Smooth muscle cell (in vitro differentiated cells): ENCODE measurements around the gene GSS. TPM values are rescaled to one million over a fixed set of nuclear protein-coding genes. Genes with fewer than 3 reads are reported as not detected.
"Not testable (repeated sequence)": the region's sequence is repeated elsewhere in the genome, so short reads cannot be mapped to it uniquely, and the experiment has no call there.

Source experiments
- DNase-seq: peaks from one replicate; lab custom pipeline; 2025; ENCODE audit not compliant: unreplicated experiment; lab: John Stamatoyannopoulos, UW
- H2AFZ ChIP-seq: fragments of 200-600 bp; sonication (generic); 2 replicates; pipeline ENCODE4 v1.6.0; 2016; ENCODE audit warnings: antibody characterized with exemption, low read depth, mild to moderate bottlenecking
- H3F3A ChIP-seq: fragments of 200-600 bp; sonication (generic); 2 replicates; pipeline ENCODE4 v1.6.0; 2017; ENCODE audit warnings: antibody characterized with exemption, low read depth
- H3K27ac ChIP-seq: fragments of 200-600 bp; sonication (generic); 2 replicates; pipeline ENCODE4 v1.5.1; 2016; ENCODE audit warnings: low read depth, mild to moderate bottlenecking
- H3K27me3 ChIP-seq: fragments of 200-600 bp; sonication (generic); 2 replicates; pipeline ENCODE4 v1.6.1; 2016; ENCODE audit warnings: low read depth, mild to moderate bottlenecking
- H3K36me3 ChIP-seq: fragments of 200-600 bp; sonication (generic); 2 replicates; pipeline ENCODE4 v1.5.1; 2016; ENCODE audit warnings: low read depth
- H3K4me1 ChIP-seq: fragments of 200-600 bp; sonication (generic); 2 replicates; pipeline ENCODE4 v1.5.1; 2016; ENCODE audit warnings: low read depth
- H3K4me2 ChIP-seq: fragments of 200-600 bp; sonication (generic); 2 replicates; pipeline ENCODE4 v1.6.0; 2016; ENCODE audit warnings: mild to moderate bottlenecking
- H3K4me3 ChIP-seq: fragments of 200-600 bp; sonication (generic); 2 replicates; pipeline ENCODE4 v1.5.1; 2016; ENCODE audit warnings: mild to moderate bottlenecking
- H3K79me2 ChIP-seq: fragments of 200-600 bp; sonication (generic); 2 replicates; pipeline ENCODE4 v1.6.0; 2016; ENCODE audit warnings: low read depth, mild to moderate bottlenecking
- H3K9ac ChIP-seq: fragments of 200-600 bp; sonication (generic); 2 replicates; pipeline ENCODE4 v1.6.0; 2016; ENCODE audit warnings: low read depth
- H3K9me3 ChIP-seq: fragments of 200-600 bp; sonication (generic); replicated peaks from 2 replicates; pipeline ENCODE4 v1.5.1; 2016; ENCODE audit warnings: low read depth
- H4K20me1 ChIP-seq: fragments of 200-600 bp; sonication (generic); 2 replicates; pipeline ENCODE4 v1.6.0; 2016; ENCODE audit warnings: low read depth
- CTCF ChIP-seq: fragments of 200-600 bp; sonication (generic); IDR thresholded peaks from 2 replicates; pipeline ENCODE4 v1.5.1; 2017; ENCODE audit warnings: borderline replicate concordance, mild to moderate bottlenecking, antibody characterized with exemption; ENCODE audit not compliant: insufficient read depth, poor library complexity, severe bottlenecking
- WGBS: methylation state at CpG from one replicate; pipeline ENCODE4 v1.1.7; 2016; ENCODE audit warnings: low lambda C conversion rate; 5-methylcytosine and 5-hydroxymethylcytosine counted together
- polyA plus RNA-seq: library from polyadenylated mRNA; unstranded; fragments of >200 nt; fragmentation: Nextera tagmentation; extraction: Ambion mirVana; gene quantifications from 2 replicates; pipeline ENCODE4 v1.2.1, GENCODE V29; 2016
- total RNA-seq: library from RNA; depleted of rRNA; stranded (reverse); fragments of >200 nt; gene quantifications from 2 replicates; pipeline ENCODE4 v1.2.3, GENCODE V29; 2014

The GSS gene
- total and polyA plus RNA-seq, 2 experiments from 2014 or later = 48.4 to 71.6 TPM

- no peaks in the 10 kb centered on the region for H3K79me2 ChIP-seq
- no peak for TF ChIP-seq CTCF
- no peak for DNase-seq
- H2AFZ ChIP-seq = no peak overlapping the region
- H3K9ac ChIP-seq = no peak overlapping the region
- no peak overlapping the region for H3K4me3 ChIP-seq
- peaks cover 4% of the 10 kb centered on the region for H3K4me1 ChIP-seq
- peaks cover 17% of the 10 kb centered on the region for H4K20me1 ChIP-seq
- H3F3A ChIP-seq = peaks cover 14% of the 10 kb centered on the region
- H3K27me3 ChIP-seq = no peaks in the 10 kb centered on the region
- no peak overlapping the region for H3K4me2 ChIP-seq
- H3K27ac ChIP-seq = no peak overlapping the region
- no peaks in the 10 kb centered on the region for H3K36me3 ChIP-seq
- WGBS = 92% methylated on average over 3 of the region's 3 CpGs
- H3K9me3 ChIP-seq = no peaks in the 10 kb centered on the region
These were observed 51.4 kb downstream of the GSS start for GRCh38 chr20:34904202-34904621.

GRCh38 chr20:34898731-34899130 lies 56.9 kb downstream of the GSS start:
- not testable (repeated sequence) for DNase-seq, H3K27ac ChIP-seq, H2AFZ ChIP-seq, H3F3A ChIP-seq, H3K9me3 ChIP-seq, H3K4me2 ChIP-seq, H3K4me3 ChIP-seq, H3K36me3 ChIP-seq, H3K79me2 ChIP-seq, H4K20me1 ChIP-seq, H3K4me1 ChIP-seq, H3K27me3 ChIP-seq, H3K9ac ChIP-seq
- 93% methylated on average over 24 of the region's 26 CpGs for WGBS

GRCh38 chr20:34898129-34898528 lies 57.5 kb downstream of the GSS start:
- not testable (repeated sequence) for H3K9ac ChIP-seq
- 95% methylated on average over 3 of the region's 3 CpGs for WGBS

GRCh38 chr20:34896086-34896621 lies 59.5 kb downstream of the GSS start:
- Histone ChIP-seq H2AFZ (no peak overlapping the region), H3K27me3 (no peaks in the 10 kb centered on the region), H3K9me3 (no peaks in the 10 kb centered on the region), H3K4me2 (no peak overlapping the region), H3K36me3 (no peaks in the 10 kb centered on the region), H3F3A (no peaks in the 10 kb centered on the region), H3K79me2 (no peaks in the 10 kb centered on the region), H4K20me1 (peaks cover 10% of the 10 kb centered on the region), H3K27ac (no peak overlapping the region), H3K4me1 (no peaks in the 10 kb centered on the region), H3K4me3 (no peak overlapping the region), H3K9ac (no peak overlapping the region)
- 95% methylated on average over 1 of the region's 1 CpG for WGBS
- DNase-seq = no peak
- TF ChIP-seq CTCF = no peak

More at GRCh38 chr20:34898129-34898528, 57.5 kb downstream of the GSS start:
- H3K4me3 ChIP-seq, H3K4me1 ChIP-seq, H4K20me1 ChIP-seq, H3K4me2 ChIP-seq, H3K79me2 ChIP-seq, H3F3A ChIP-seq, H3K9me3 ChIP-seq, H3K36me3 ChIP-seq, H3K27me3 ChIP-seq, DNase-seq, H3K27ac ChIP-seq, H2AFZ ChIP-seq: not testable (repeated sequence)

GRCh38 chr20:34895465-34895864 lies 60.1 kb downstream of the GSS start:
- no peak for TF ChIP-seq CTCF
- Histone ChIP-seq H3K27ac (no peak overlapping the region), H3F3A (no peaks in the 10 kb centered on the region), H3K9me3 (no peaks in the 10 kb centered on the region), H3K9ac (no peak overlapping the region), H3K36me3 (no peaks in the 10 kb centered on the region), H4K20me1 (peaks cover 10% of the 10 kb centered on the region), H2AFZ (no peak overlapping the region), H3K27me3 (no peaks in the 10 kb centered on the region), H3K4me1 (no peaks in the 10 kb centered on the region), H3K79me2 (no peaks in the 10 kb centered on the region), H3K4me3 (no peak overlapping the region), H3K4me2 (no peak overlapping the region)
- whole genome bisulfite sequencing = 89% methylated on average over 3 of the region's 3 CpGs
- no peak for DNase-seq
